Smooth muscle cell of trachea (primary cell): Measurements from ENCODE around the gene CARD8. TPM values are rescaled to one million over a fixed set of nuclear protein-coding genes. Genes with fewer than 3 reads are reported as not detected.

Source experiments
- total RNA-seq: library from RNA; depleted of rRNA; stranded (reverse); fragments of >200 nt; gene quantifications from 2 replicates; pipeline ENCODE4 v1.2.1, GENCODE V29; 2014

The CARD8 gene, protein sequence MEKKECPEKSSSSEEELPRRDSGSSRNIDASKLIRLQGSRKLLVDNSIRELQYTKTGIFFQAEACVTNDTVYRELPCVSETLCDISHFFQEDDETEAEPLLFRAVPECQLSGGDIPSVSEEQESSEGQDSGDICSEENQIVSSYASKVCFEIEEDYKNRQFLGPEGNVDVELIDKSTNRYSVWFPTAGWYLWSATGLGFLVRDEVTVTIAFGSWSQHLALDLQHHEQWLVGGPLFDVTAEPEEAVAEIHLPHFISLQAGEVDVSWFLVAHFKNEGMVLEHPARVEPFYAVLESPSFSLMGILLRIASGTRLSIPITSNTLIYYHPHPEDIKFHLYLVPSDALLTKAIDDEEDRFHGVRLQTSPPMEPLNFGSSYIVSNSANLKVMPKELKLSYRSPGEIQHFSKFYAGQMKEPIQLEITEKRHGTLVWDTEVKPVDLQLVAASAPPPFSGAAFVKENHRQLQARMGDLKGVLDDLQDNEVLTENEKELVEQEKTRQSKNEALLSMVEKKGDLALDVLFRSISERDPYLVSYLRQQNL
- total RNA-seq = 12.9 and 20.4 TPM in 2 replicates

DNA sequence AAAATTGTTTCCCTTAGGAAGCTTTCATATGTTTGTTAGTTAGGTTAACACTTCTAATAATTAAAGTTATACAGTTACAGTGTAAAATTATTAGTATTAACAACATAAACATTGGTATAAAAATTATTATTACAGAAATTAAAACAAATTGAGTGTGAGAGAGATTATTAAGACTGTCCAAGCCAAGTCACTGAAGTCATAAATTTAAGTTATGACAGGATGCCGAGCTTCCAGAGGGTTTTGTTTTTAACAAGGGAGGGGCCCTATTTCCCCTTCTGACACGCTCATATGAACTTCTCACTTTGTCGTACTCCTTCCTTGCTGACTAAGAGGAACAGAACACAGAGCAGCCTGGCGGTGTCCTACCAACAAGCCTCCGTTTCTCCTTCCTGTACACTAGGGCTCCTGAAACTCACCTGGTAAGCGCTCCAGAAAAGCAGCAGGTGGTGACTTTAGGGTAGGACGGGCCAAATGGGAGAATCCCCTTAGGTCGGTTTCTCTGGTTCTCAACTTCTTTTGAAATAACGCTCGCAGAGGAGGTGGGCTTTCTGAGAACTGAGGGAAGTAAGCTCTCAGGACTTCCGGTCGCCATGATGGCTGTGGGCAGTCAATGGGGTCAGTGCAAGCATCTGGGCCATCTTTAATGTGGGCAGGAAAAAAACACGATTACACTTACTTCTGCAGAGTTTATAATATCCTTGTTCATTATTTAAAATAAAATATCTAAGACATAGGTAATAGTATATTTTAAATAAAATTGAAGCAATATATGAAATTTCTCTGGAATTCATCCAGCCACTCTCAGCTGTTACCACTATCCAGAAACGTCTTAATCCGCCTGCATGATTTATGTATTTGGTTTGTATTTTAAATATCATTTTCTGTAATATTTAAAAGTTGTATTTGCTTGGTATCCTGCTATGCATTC, at the start of gene CARD8:
TSS of gene CARD8 (minus strand) at position 537 of the 928 bp plus-strand sequence. CDS start 14,892 bp downstream, outside the sequence.

DNA sequence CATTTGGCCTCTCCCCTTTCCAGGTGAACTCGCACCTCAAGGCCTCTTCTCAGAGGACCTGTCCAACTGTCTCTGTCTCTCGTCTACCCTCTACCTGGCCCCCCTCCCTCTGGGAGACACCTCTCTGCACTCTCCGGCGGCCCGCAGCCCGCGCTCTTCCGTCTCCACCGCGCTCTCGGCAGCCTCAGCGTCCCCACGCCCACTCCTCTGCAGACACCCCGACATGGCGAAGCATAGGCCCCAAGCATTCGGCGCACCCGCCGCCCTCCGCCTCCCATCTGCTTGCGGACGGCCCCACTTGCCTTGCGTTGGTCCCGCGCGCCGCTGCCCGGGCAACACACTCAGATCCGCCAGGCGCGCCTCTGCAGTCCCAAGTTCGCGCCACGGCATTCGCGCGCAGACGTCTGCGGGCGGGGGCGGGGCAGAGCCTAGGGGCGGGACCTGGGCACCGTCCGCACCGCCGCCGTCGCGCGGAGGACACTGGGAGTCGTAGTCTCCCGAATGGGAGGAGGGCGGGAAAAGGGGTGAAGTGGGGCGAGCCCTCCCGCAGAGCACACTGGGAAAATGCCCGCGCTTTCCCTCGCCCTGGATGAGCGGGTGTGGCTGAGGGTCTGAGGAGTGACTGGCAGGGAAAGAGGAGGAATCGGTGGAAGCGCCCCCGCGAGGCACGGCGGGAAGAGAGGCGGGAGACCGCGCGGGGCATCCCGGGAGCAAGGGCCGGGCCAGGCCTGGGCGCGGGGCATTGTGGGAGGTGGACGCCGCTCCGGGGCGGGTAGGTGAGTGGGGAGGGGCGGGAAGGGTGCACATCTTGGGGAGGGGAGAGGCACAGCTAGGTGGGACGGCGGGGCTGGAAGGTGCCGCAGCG, 85.5 kb downstream of the CARD8 start, which contains the start of the genes LIG1 and ZSWIM9:
TSS of gene LIG1 (minus strand) at position 406 of the 865 bp plus-strand sequence. CDS start 4,778 bp downstream, outside the sequence.
TSS of gene ZSWIM9 (plus strand) at position 742 of the 865 bp plus-strand sequence. CDS start 1,123 bp downstream, outside the sequence.

Other genes starting within 250 kb of the CARD8 start
- not detected in 2 replicates for gene CABP5, start 211.8 kb downstream of the CARD8 start, total RNA-seq
- gene PLA2G4C, start 145.1 kb downstream of the CARD8 start, total RNA-seq = 4.7 and 27.1 TPM in 2 replicates
- gene LIG1, start 85.6 kb downstream of the CARD8 start, total RNA-seq = 16.2 and 45.7 TPM in 2 replicates
- gene ZSWIM9, start 85.2 kb downstream of the CARD8 start, total RNA-seq = 4.9 and 6.0 TPM in 2 replicates
- gene ZNF114, start 14.2 kb upstream of the CARD8 start, total RNA-seq = 0.17 TPM in 1 of 2 replicates, not detected in the other
- gene EMP3, start 69.6 kb upstream of the CARD8 start, total RNA-seq = 186 and 254 TPM in 2 replicates
- 4.1 and 7.9 TPM in 2 replicates for gene TMEM143, start 108.0 kb upstream of the CARD8 start, total RNA-seq
- gene SYNGR4, start 108.5 kb upstream of the CARD8 start, total RNA-seq = not detected in 2 replicates
- 66.0 and 96.4 TPM in 2 replicates for gene KDELR1, start 135.6 kb upstream of the CARD8 start, total RNA-seq
- gene GRIN2D, start 137.8 kb upstream of the CARD8 start, total RNA-seq = 0.33 and 0.58 TPM in 2 replicates
- gene GRWD1, start 190.1 kb upstream of the CARD8 start, total RNA-seq = 28.5 and 30.8 TPM in 2 replicates
- gene KCNJ14, start 199.7 kb upstream of the CARD8 start, total RNA-seq = 0.29 and 1.2 TPM in 2 replicates
- gene CYTH2, start 213.5 kb upstream of the CARD8 start, total RNA-seq = 22.7 and 32.6 TPM in 2 replicates